Measurements from ENCODE around the gene C1QB.

C1QB gene

DNA sequence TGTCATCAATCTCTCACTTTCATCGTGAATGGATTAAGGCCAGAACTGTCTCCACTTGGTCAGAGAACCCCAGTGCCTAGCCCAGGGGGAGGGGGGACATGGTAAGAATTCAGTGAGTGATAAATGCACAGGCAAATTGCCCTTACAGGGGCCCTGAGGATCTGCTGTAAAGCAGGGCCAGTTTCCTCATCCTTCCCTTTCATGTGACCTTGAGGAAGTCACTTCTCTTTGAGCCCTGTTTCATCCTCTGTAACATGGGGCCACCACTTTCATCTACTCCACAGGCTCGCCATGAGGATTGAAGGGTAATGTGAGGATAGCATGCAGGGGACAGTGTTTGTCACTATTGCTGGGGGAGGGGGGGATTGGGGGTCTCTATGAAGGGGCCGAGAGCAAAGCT lies 44.7 kb upstream of the C1QB start:
- no peaks in the 10 kb centered on the region for H3K4me1 ChIP-seq (ENCODE audit: insufficient read depth, low read length, poor library complexity, severe bottlenecking)
- no peaks in the 10 kb centered on the region for H3K9me2 ChIP-seq (replicated peaks; ENCODE audit: low read depth, low read length)
- no peak overlapping the region for H2AFZ ChIP-seq (ENCODE audit: low read length)
- no peaks in the 10 kb centered on the region for H3K9me3 ChIP-seq (ENCODE audit: insufficient read depth, low read depth, low read length)
- no peaks in the 10 kb centered on the region for H3F3A ChIP-seq (ENCODE audit: low read depth)
- TF ChIP-seq, protein P1, sequence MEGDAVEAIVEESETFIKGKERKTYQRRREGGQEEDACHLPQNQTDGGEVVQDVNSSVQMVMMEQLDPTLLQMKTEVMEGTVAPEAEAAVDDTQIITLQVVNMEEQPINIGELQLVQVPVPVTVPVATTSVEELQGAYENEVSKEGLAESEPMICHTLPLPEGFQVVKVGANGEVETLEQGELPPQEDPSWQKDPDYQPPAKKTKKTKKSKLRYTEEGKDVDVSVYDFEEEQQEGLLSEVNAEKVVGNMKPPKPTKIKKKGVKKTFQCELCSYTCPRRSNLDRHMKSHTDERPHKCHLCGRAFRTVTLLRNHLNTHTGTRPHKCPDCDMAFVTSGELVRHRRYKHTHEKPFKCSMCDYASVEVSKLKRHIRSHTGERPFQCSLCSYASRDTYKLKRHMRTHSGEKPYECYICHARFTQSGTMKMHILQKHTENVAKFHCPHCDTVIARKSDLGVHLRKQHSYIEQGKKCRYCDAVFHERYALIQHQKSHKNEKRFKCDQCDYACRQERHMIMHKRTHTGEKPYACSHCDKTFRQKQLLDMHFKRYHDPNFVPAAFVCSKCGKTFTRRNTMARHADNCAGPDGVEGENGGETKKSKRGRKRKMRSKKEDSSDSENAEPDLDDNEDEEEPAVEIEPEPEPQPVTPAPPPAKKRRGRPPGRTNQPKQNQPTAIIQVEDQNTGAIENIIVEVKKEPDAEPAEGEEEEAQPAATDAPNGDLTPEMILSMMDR (conservative IDR thresholded peaks at IDR 0.05; ENCODE audit: low read length), result no peak
- no peak for TF ChIP-seq EZH2phosphoT487 (IDR thresholded peaks at IDR 0.05; ENCODE audit: borderline replicate concordance)
- H3K9ac ChIP-seq (ENCODE audit: low read depth, low read length, poor library complexity, severe bottlenecking), result no peak overlapping the region
- H4K20me1 ChIP-seq (ENCODE audit: insufficient read depth, low read length, poor library complexity, severe bottlenecking), result no peaks in the 10 kb centered on the region
- H3K4me2 ChIP-seq (ENCODE audit: low read depth, low read length, poor library complexity, severe bottlenecking), result no peak overlapping the region
- H3K4me3 ChIP-seq (ENCODE audit: low read length, poor library complexity, severe bottlenecking), result no peak overlapping the region
- no peaks in the 10 kb centered on the region for H3K27me3 ChIP-seq (ENCODE audit: insufficient read depth, low read length, poor library complexity, severe bottlenecking)
- H3K79me2 ChIP-seq (ENCODE audit: insufficient read depth, low read length), result no peaks in the 10 kb centered on the region
- no peaks in the 10 kb centered on the region for H3K36me3 ChIP-seq (ENCODE audit: insufficient read depth, low read length)

DNA sequence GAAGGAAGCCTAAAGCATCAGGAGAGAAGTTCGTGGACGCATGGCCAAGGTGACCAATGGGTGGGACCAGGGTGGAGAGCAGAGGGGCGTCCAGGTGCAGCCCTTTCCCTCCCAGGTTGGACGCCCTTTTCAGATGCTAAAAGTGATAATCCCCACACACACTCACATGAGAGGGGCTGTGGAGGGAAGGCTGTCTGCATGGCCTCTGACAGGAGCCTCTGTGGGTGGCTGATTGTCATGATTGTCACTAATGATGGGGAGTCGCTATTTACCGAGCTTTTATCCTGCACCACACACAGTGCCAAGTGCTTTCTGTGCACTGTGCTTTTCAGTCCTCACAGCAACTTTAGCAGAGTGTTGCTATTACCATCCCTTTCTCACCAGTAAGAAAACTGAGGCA lies 43.7 kb upstream of the C1QB start:
- Histone ChIP-seq H3K27me3 (ENCODE audit: insufficient read depth, low read length, poor library complexity, severe bottlenecking) (no peaks in the 10 kb centered on the region), H3K9ac (ENCODE audit: low read depth, low read length, poor library complexity, severe bottlenecking) (no peak overlapping the region)
- TF ChIP-seq EZH2phosphoT487 (IDR thresholded peaks at IDR 0.05; ENCODE audit: borderline replicate concordance), result no peak
- TF ChIP-seq, protein P1 (conservative IDR thresholded peaks at IDR 0.05; ENCODE audit: low read length), result no peak

DNA sequence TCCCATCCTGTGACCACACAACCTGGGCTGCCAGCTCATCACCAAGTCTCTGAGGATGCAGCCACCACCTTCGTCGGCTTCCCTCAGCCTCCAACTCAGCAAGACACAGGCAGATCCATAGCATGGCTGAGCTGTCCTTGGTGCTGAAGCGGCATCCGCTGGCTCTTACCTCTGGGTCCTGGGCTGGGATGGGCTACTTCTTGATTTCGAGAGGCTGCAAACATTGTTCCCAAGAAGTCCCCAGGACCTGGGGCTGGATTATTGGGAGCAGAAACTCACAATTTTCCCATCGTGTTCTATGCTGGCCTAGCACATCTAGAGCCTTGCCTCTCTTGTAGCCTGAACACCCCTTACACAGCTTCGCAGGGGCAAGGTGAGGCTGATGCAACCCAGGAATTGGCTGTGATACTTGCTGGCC lies 41.5 kb upstream of the C1QB start:
- TF ChIP-seq, protein P1 (conservative IDR thresholded peaks at IDR 0.05; ENCODE audit: low read length), result no peak
- no peak for TF ChIP-seq EZH2phosphoT487 (IDR thresholded peaks at IDR 0.05; ENCODE audit: borderline replicate concordance)
- Histone ChIP-seq H4K20me1 (ENCODE audit: insufficient read depth, low read length, poor library complexity, severe bottlenecking) (no peaks in the 10 kb centered on the region), H3K27me3 (ENCODE audit: insufficient read depth, low read length, poor library complexity, severe bottlenecking) (no peaks in the 10 kb centered on the region), H3K4me2 (ENCODE audit: low read depth, low read length, poor library complexity, severe bottlenecking) (no peak overlapping the region), H3K79me2 (ENCODE audit: insufficient read depth, low read length) (no peaks in the 10 kb centered on the region), H3K9me3 (ENCODE audit: insufficient read depth, low read depth, low read length) (no peaks in the 10 kb centered on the region), H3K9me2 (replicated peaks; ENCODE audit: low read depth, low read length) (no peaks in the 10 kb centered on the region), H3K36me3 (ENCODE audit: insufficient read depth, low read length) (no peaks in the 10 kb centered on the region), H3F3A (ENCODE audit: low read depth) (no peaks in the 10 kb centered on the region), H3K4me1 (ENCODE audit: insufficient read depth, low read length, poor library complexity, severe bottlenecking) (no peaks in the 10 kb centered on the region), H2AFZ (ENCODE audit: low read length) (no peak overlapping the region), H3K9ac (ENCODE audit: low read depth, low read length, poor library complexity, severe bottlenecking) (no peak overlapping the region), H3K4me3 (ENCODE audit: low read length, poor library complexity, severe bottlenecking) (no peak overlapping the region)

More for the DNA sequence above, 43.7 kb upstream of the C1QB start:
- Histone ChIP-seq H3K79me2 (ENCODE audit: insufficient read depth, low read length) (no peaks in the 10 kb centered on the region), H3K4me3 (ENCODE audit: low read length, poor library complexity, severe bottlenecking) (no peak overlapping the region), H4K20me1 (ENCODE audit: insufficient read depth, low read length, poor library complexity, severe bottlenecking) (no peaks in the 10 kb centered on the region), H2AFZ (ENCODE audit: low read length) (no peak overlapping the region), H3K4me2 (ENCODE audit: low read depth, low read length, poor library complexity, severe bottlenecking) (no peak overlapping the region), H3K9me3 (ENCODE audit: insufficient read depth, low read depth, low read length) (no peaks in the 10 kb centered on the region), H3K9me2 (replicated peaks; ENCODE audit: low read depth, low read length) (no peaks in the 10 kb centered on the region), H3F3A (ENCODE audit: low read depth) (no peaks in the 10 kb centered on the region), H3K4me1 (ENCODE audit: insufficient read depth, low read length, poor library complexity, severe bottlenecking) (no peaks in the 10 kb centered on the region), H3K36me3 (ENCODE audit: insufficient read depth, low read length) (no peaks in the 10 kb centered on the region)
